GM21786 (cell line): ENCODE results near the gene RUNX1.

Experiments
- ATAC-seq: cut with Tn5 transposase; IDR thresholded peaks from one replicate; pipeline ENCODE4 v1.9.1; 2021; ENCODE audit not compliant: unreplicated experiment

Gene RUNX1

GRCh38 chr21:34907461-34908418 is 141.4 kb downstream of the RUNX1 start:
- ATAC-seq, result no peak

GRCh38 chr21:34906401-34906800 is 142.7 kb downstream of the RUNX1 start:
- no peak for ATAC-seq

- no peak for ATAC-seq
These were observed 143.9 kb downstream of the RUNX1 start for GRCh38 chr21:34905218-34905537.

GRCh38 chr21:34904526-34905217 is 144.4 kb downstream of the RUNX1 start:
- no peak for ATAC-seq

- no peak for ATAC-seq
These were observed 148.7 kb downstream of the RUNX1 start for GRCh38 chr21:34900376-34900775.

- no peak for ATAC-seq
These were observed 149.3 kb downstream of the RUNX1 start for GRCh38 chr21:34899760-34900159.

GRCh38 chr21:34899302-34899701 is 149.8 kb downstream of the RUNX1 start:
- ATAC-seq, result no peak

GRCh38 chr21:34897828-34898227 is 151.3 kb downstream of the RUNX1 start:
- ATAC-seq, result no peak

- ATAC-seq, result no peak
These were observed 154.7 kb downstream of the RUNX1 start for GRCh38 chr21:34894401-34894800.

GRCh38 chr21:34892209-34892608 is 156.9 kb downstream of the RUNX1 start:
- ATAC-seq, result no peak

- no peak for ATAC-seq
These were observed 157.5 kb downstream of the RUNX1 start for GRCh38 chr21:34891613-34891943.

- ATAC-seq, result no peak
These were observed 158.1 kb downstream of the RUNX1 start for GRCh38 chr21:34890724-34891612.

- no peak for ATAC-seq
These were observed 158.7 kb downstream of the RUNX1 start for GRCh38 chr21:34890470-34890723.

GRCh38 chr21:34889676-34890469 is 159.2 kb downstream of the RUNX1 start:
- peak; percentile 39 for ATAC-seq

GRCh38 chr21:34889320-34889675 is 159.8 kb downstream of the RUNX1 start:
- peak; percentile 10 for ATAC-seq

GRCh38 chr21:34888569-34889319 is 160.4 kb downstream of the RUNX1 start:
- ATAC-seq, result peak; percentile 43

- no peak for ATAC-seq
These were observed 161.2 kb downstream of the RUNX1 start for GRCh38 chr21:34887725-34888568.

GRCh38 chr21:34887105-34887442 is 162.0 kb downstream of the RUNX1 start:
- no peak for ATAC-seq
